ENCODE results near the gene MOGAT2.
"Not testable (repeated sequence)": the region's sequence is repeated elsewhere in the genome, so short reads cannot be mapped to it uniquely, and the experiment has no call there.

MOGAT2 gene

GRCh38 chr11:75717608-75718418, at the start of gene MOGAT2:
Gene MOGAT2, plus strand, starts transcription at chr11:75717838. Its CDS starts 51 bp downstream, at chr11:75717889.
- DNase-seq (ENCODE audit: low read depth in 2 of 2) = no peak

GRCh38 chr11:75668451-75669297, 49.0 kb upstream of the MOGAT2 start, which contains the start of gene MAP6:
Gene MAP6, minus strand, starts transcription at chr11:75669038. Its CDS starts 669 bp downstream, at chr11:75668369.
- DNase-seq (ENCODE audit: low read depth in 2 of 2) = no peak

DNA sequence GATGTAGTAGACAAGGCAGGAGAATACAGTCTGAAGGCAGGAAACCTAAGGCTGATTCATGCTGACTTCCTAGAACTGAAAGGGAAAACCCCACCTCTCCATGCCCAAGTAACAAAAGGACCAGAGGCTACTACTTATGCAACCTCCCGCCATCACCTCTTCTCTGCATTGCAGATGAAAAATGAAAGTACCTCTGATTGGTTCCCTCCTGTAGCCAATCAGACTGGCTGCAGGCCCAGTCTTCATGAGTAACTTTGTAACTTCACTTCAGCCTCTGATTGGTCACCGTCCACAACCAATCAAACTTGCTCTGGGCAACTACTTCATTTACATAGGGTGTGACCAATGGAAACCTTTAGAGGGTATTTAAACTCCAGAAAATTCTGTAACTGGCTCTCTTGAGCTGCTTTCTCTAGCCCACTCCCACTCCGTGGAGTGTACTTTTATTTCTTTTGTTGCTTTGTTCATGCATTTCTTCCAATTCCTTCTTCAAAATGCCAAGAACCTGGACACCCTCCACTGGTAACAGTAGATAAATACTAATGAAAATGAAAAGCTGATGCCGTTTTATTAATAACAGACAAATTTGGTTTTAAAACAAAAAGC, 43.6 kb upstream of the MOGAT2 start:
- DNase-seq (ENCODE audit: low read depth in 2 of 2) = peak in 1 of 2 experiments; percentile 10

GRCh38 chr11:75677275-75677674, 40.4 kb upstream of the MOGAT2 start:
- no peak for DNase-seq (ENCODE audit: low read depth in 2 of 2)

DNA sequence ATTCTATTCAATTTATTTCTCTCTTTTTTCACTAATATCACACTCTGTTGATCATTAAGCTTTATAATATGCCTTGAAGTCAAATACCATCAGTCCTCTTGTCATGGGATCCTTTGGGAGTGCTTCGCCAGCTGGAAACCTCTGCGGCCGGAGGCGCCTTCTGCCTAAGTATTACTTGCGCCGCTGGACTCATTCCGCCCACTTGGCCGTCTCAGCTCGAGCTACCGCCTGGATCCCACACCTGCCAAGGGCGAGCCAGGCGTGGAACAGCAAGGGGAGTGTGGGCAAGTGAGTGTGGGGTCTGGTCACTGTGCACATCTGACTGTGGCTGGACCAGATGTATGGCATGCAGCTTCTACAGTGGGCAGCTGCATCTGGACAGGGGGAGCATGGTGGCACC, 39.7 kb upstream of the MOGAT2 start:
- DNase-seq (ENCODE audit: low read depth in 2 of 2) = no peak

DNA sequence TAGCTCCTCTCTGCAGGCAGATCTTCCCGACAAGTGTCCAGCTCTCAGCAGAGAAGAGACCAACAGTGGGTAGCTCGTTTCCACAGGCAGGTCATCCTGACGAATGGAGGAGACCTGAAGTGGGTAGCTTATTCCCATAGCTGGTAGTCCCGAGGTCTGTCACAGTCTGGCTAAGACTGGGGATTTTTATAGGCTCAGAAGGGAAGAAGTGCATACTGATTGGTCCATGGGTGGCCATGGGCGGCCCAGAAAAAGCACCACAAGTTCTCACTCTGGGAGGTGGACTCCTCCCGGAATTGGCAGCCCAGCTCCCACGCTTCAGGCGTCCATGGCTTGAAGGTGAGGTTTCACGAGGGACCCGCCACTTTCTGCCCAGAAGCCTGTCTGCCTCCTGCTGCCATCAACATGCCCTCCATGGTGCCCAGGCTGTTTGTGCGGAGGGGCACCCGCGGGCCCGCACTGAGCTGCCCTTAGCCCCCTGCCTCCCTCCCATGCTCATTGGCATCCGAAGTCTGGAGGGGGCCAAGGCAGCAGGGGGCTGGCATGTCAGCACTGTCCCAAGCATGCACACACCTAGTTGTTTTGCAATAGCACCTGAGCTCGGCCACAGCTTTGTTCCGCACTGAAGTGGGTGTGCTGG, 38.9 kb upstream of the MOGAT2 start:
- DNase-seq (ENCODE audit: low read depth in 2 of 2) = no peak

GRCh38 chr11:75679566-75679965, 38.1 kb upstream of the MOGAT2 start:
- no peak for DNase-seq (ENCODE audit: low read depth in 2 of 2)

DNA sequence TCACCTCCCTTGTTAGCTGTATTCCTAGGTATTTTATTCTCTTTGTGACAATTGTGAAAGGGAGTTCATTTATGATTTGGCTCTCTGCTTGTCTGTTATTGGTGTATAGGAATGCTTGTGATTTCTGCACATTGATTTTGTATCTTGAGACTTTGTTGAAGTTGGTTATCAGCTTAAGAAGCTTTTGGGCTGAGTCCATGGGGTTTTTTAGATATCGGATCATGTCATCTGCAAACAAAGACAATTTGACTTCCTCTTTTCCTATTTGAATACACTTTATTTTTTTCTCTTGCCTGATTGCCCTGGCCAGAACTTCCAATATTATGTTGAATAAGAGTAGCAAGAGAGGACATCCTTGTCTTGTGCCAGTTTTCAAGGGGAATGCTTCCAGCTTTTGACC, 33.8 kb upstream of the MOGAT2 start:
- DNase-seq (ENCODE audit: low read depth in 2 of 2) = not testable (repeated sequence)

DNA sequence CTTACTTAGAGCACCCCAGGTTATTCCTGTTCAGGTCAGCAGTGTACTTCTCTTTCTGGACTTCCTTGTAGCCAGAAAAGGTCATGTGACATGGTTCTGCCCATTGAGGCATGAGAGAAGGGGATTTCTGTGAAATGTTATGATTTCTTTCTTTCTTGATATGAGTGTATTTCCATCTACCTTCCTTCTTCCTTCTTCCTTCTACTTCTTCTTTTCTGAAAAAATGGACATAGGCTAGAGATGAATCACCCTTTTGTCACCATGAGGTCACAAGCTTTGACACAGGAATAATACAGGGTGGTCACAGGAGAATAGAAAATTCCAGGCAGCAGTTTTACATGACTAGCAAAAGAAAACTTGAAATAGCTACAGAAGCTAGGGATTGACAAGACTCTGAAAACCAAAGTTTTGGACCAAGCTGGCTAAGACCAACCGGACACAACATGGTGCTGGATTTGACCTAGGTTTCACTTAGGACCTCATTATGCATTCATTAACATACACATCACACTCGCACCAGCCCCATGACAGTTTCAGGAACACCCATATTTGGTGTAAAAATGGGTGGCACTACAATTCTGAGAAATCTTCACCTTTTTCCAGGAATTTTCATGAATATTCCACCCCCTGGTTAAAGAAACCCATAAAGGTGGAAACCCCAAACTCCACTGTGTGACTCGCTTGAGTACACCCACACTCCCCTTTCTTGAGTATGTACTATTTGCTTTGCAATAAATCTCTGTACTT, 27.6 kb upstream of the MOGAT2 start:
- DNase-seq (ENCODE audit: low read depth in 2 of 2) = no peak

GRCh38 chr11:75691804-75692203, 25.8 kb upstream of the MOGAT2 start:
- no peak for DNase-seq (ENCODE audit: low read depth in 2 of 2)

- no peak for DNase-seq (ENCODE audit: low read depth in 2 of 2)
Measured at GRCh38 chr11:75697906-75698581, 19.6 kb upstream of the MOGAT2 start.

GRCh38 chr11:75700940-75701339, 16.7 kb upstream of the MOGAT2 start:
- no peak for DNase-seq (ENCODE audit: low read depth in 2 of 2)

DNA sequence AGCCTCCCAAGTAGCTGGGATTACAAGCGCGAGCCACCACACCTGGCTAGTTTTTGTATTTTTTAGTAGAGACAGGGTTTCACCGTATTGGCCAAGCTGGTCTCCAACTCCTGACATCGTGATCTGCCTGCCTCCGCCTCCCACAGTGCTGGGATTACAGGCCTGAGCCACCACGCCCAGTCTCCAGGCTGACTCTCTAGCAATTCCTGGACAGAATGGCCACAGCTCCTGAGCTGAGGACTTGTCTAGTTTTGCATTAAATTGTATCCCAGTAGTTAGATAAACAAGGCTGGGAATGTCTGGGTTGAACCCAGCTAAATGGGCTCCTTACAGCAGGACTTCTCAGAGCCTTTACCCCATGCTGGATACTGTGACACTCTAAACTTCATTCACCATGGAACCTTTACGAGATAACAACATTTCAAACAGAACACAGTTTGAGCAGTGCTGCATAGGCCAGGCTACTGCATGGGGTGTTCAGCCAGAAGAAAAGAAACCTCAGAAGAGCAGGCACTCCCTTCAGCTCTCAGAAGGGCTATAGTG, 13.9 kb upstream of the MOGAT2 start:
- no peak for DNase-seq (ENCODE audit: low read depth in 2 of 2)

DNA sequence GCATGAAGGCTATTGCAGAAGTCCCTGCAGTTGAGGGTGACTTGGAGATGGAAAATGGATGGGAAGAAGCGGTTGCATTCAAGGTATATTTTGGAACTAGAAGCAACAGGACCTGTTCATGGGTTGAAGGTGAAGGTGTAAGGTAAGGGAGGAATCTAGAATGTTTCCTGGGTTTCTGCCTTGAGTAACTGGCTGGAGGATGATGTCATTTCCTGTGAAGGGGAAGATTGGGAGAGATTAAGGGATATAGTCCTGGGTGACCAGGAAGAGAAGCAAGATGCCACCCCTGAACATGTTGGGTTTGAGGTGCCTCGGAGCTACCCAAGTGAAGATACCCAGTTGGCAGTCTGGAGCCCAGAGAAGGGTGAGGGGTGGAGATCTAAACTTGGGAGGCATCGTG, 12.1 kb upstream of the MOGAT2 start:
- no peak for DNase-seq (ENCODE audit: low read depth in 2 of 2)

- DNase-seq (ENCODE audit: low read depth in 2 of 2) = peak; percentile 14 to 15
Measured at GRCh38 chr11:75706260-75706729, 11.3 kb upstream of the MOGAT2 start.

DNA sequence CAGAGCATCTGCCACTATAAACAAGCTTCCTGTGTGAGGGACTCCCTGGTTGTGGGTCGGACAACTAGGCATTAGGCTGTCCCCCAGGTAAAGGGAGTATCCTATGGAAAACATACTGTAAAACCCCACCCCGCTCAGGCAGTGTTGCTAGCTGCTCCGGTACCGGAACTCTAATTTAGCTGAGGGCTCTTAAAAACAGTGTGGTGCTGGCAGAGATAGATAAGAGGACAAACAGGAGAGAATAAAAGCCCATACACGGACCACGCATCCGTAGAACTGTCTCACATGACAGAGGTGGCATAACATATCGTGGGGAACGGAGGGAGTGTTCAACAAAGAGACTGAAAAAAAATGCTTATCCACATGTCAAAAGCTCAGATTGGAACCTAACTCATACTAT, 3.4 kb upstream of the MOGAT2 start:
- no peak for DNase-seq (ENCODE audit: low read depth in 2 of 2)

- DNase-seq (ENCODE audit: low read depth in 2 of 2) = no peak
Measured at GRCh38 chr11:75715688-75716087, 1.9 kb upstream of the MOGAT2 start.

DNA sequence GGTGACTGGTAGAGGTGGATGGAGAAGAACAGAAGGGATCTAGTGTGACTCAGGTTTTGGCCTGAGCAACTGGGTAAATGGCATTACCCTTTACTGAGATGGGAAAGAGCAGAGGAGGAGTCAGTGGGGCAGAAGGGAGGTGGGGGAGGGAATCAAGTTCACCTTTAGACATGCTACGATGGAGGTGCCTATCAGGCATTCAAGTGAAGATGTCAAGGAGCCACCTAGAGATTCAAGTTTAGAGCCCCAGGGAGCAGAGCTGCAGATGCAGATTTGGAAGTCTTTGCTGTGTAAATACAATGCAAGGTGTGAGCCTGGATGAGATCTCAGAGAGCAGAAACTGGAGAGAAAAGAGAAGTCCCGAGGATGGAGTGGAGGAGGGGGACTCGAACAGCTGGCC, 979 bp upstream of the MOGAT2 start:
- no peak for DNase-seq (ENCODE audit: low read depth in 2 of 2)

- no peak for DNase-seq (ENCODE audit: low read depth in 2 of 2)
Measured at GRCh38 chr11:75718419-75719339, 1.0 kb downstream of the MOGAT2 start.
